Stimulated activated CD8-positive, alpha-beta memory T cell treated with anti-CD3 and anti-CD28 coated beads, Interleukin-4, amount 100 ng/mL, for 4 hours (primary cell): Measurements from ENCODE around the gene CREBRF.
"Not testable (repeated sequence)": the region's sequence is repeated elsewhere in the genome, so short reads cannot be mapped to it uniquely, and the experiment has no call there.

Experiments used
- DNase-seq, 2 donors: peaks; one replicate each; pipeline ENCODE4 v3.0.0-alpha.2; 2020; ENCODE audit warnings: low read depth in 2 of 2, low spot score in 1 of 2

The CREBRF gene

DNA sequence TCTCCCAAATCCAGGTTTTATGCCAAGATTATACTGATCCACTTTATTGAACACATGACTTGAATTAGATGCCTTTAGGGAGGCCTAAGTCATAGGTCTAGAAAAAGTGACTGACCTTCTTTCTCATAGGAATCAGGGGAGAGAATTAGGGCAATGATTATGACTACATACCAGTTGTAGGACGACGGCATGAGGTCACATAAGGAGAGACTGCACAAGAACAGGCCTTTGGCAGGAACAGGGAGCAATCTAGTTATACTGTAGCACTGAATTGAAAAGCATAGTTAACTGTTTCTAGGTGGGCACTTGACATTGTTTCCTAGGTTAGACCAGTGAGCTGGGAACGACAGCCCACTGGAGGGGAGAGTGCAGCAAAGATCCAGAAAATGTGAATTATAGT lies 22.7 kb downstream of the CREBRF start:
- DNase-seq, result no peak

DNA sequence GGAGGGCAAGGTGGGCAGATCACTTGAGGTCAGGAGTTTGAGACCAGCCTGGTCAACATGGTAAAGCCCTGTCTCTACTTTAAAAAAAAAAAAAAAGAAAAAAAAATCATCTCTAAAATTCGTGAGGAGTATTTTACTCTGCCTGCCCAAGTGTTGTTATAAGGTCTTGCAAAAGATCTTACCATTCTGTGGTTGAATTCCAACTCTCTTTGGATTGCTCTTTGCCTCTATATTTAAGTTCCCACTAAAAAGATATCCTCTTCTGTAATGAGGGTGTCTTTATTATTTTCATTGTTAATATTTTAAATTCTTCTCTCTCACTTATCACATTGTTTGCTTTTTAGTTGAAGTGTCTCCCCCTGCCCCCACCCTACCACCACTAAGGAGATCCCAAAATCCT lies 33.4 kb downstream of the CREBRF start:
- DNase-seq, result no peak

GRCh38 chr5:173090639-173091038 lies 34.5 kb downstream of the CREBRF start:
- DNase-seq, result no peak

DNA sequence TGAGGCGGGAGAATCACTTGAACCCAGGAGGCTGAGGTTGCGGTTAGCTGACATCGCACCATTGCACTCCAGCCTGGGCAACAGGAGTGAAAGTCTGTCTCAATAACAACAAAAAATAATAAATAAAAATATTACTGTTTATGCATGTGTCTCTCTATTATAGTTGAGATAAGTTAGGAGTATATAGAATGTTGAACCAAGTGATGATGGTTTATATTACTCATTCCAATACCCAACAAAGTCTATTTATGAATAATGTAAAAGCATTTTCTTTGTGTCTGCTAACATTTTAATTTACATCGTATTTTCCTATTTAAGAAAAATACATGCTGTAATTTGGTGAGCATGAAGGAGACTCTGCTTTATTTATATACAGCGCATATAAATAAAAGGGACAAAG lies 35.8 kb downstream of the CREBRF start:
- no peak for DNase-seq

DNA sequence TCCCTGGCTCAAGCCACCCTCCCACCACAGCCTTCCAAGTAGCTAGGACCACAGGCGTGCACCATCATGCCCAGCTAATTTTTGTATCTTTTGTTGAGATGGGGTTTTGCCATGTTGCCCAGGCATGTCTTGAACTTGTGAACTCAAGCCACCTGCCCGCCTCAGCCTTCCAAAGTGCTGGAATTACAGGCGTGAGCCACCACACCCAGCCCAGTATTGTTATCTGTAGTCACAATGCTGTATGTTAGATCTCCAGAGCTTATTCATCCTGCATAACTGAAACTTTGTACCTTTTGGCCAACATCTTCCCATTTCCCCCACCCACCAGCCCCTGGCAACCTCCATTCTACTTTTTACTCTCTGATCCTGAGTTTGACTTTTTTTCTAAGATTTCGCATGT lies 37.5 kb downstream of the CREBRF start:
- DNase-seq, result no peak

GRCh38 chr5:173094012-173094661 lies 38.0 kb downstream of the CREBRF start:
- no peak for DNase-seq

DNA sequence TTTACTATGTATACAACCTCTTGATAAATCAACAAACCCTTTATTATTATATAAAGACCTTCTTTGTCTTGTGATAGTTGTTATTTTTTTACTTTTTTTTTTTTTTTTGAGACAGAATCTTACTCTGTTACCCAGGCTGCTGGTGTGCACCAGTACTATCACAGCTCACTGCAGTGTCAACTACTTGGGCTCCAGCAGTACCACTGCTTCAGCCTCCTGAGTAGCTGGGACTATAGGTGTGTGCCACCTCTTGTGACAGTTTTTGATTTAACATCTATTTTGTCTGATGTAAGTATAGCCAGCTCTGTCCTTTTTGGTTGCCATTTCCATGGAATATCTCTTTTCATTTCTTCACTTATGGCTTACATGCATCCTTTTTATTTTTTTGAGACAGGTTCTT lies 42.6 kb downstream of the CREBRF start:
- no peak for DNase-seq

DNA sequence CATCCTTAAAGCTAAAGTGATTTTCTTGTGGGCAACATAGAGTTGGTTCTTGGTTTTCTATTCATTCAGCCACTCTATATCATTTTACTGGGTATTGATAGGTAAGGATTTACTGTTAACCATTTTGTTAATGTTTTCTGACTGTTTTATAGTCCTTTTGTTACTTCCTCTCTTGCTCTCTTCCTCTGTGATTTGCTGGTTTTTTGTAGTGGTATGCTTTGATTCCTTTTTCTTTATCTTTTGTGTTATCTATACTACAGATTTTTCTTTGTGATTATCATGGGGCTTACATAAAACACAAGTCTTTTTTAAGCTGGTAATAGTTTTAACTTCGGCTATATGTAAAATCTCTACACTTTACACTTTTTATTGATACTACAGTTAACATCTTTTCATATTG lies 43.3 kb downstream of the CREBRF start:
- no peak for DNase-seq

GRCh38 chr5:173101245-173101644 lies 45.1 kb downstream of the CREBRF start:
- no peak for DNase-seq

GRCh38 chr5:173103411-173103810 lies 47.3 kb downstream of the CREBRF start:
- DNase-seq, result no peak

DNA sequence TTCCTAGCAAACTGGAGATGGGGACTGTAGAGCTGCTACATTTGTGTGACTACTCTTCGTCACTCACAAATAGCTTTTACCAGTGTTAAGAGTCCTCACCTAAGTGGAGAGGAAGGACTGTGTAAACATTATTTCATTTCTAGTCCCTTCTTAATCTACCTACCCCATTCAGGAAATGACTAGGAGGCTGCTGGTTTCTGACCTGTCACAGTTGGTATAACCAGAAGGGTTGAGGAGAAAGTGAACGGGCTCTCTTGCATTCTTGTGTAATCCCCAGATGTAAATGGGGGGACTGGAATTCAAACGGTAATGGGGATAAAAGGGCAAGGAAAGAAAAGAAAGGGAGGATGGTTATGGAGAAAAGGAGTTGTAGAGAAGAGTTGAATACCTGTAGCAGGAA lies 52.8 kb downstream of the CREBRF start:
- no peak for DNase-seq

DNA sequence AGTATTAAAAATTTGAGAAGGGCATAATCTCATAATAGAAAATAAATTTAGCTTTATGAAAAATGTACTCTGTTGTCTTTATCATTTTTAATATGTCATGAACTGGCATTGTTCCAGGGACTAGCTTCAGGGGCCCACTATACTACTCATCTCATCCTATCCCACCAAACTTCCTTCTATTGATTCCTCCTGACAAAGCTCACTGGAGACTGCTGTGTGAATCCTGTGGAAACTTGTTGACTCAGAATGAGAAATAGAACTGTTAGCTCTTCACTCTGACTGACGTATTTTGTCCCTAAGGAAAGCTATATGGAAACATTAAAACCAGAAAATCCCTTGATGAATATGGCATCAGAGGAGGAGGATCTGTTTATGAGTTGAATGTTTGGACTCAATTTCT lies 58.4 kb downstream of the CREBRF start:
- no peak for DNase-seq

DNA sequence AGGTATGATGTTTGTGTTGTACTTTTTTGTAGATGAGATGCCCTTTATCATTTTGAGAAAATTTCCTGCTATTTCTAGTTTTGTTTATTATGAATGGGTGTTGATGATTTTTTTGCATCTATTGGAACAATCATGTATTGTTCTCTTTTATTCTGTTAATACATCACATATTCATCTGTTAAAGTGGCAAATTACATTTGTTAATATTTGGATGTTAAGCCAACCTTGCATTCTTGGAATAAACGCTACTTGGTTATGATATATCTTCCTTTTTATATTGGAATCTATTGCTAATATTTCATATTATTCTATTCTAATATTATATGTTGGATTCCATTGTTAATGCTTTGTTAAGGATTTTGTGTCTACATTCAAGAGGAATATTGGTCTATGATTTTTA lies 63.6 kb downstream of the CREBRF start:
- no peak for DNase-seq

DNA sequence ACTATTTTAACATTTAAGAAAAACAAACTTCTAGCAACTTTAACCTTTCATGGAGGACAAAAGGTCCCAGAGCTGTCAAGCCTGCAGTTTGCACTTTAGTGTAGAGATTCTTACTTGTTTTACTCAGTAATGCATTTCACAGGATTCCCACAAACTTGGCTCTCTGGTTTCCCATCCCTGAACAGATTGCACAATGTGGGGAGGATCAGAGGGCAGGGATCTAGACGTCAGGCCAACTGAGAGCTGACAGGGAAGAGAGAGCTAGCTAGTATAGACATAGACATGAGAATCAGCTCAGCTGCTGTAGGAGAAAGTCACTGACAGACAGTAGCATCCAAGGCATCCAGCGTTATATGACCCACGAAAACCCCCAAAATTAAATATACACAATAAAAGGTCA lies 67.3 kb downstream of the CREBRF start:
- DNase-seq, result no peak

- not testable (repeated sequence) for DNase-seq
Measured at GRCh38 chr5:173132166-173132565, 76.0 kb downstream of the CREBRF start.

- DNase-seq, result no peak
Measured at GRCh38 chr5:173138707-173139106, 82.6 kb downstream of the CREBRF start.

- no peak for DNase-seq
Measured at GRCh38 chr5:173139631-173140030, 83.5 kb downstream of the CREBRF start.

DNA sequence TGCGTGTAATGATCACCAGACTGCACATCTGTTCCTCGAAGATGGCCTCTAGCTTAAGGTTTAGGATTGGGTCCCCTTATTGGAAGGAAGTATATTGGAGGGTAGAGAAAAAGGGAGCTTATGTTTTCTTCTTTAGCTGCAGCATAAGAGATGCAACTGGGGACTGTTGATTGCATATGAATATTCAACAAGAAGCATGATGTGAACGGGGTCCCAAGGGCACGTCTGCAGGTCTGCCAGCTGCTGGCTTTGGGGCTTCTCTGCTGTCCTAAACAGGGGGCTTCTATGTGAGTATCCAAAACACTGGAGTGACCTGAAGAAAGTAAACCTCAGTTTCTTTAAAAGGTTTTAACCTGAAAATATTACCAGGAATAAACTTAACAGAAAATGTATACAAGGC lies 84.6 kb downstream of the CREBRF start:
- DNase-seq, result no peak

- no peak for DNase-seq
Measured at GRCh38 chr5:173143567-173143966, 87.4 kb downstream of the CREBRF start.

DNA sequence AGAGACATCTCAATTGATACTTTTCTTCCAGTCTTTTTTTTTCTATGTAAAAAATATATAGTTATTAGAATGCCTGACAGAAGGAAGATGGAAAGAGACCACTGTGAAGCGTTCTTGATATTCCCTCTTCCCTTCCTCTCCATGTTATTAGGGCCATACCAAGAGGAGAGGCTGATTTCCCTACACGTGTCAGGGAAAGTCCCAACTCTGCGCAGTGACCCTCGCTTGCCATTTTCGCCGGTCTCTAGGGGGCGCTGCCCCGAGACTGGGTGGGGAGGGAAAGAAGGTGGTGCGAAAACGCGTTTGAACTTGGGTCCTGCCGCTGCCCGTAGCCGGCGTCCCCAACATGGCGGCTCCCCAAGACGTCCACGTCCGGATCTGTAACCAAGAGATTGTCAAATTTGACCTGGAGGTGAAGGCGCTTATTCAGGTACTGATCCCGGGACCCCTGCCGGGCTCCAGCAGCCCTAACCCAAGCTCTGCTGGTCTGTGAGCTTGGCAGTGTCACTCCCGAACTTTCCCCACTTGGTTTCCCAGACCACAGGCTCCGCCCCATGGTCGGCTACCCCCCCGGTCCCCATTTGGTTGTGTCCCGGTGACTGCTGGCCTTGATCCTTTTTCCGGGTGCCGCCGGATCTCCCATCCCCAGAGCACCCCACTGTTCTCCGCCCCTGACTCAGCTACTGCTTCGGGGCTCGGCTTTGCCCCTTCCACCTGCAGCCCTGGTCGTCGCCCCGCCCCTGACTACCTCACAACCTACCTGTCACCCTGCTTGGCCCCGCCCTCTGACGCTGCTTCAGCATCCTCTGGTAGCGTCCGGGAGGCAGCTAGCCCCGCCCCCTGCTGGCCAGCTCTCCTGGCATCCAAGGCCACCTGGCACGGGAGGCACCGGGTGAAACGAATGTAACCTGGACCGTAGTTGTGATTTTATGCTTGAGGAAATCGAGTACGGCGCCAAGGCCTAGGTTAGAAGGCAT lies 88.3 kb downstream of the CREBRF start, which contains the start of gene BNIP1:
Gene BNIP1 (plus strand): TSS at position 332 of the 977 bp plus-strand sequence. CDS start 15 bp downstream, at position 347.
- peak; percentile 91 to 98 for DNase-seq

DNA sequence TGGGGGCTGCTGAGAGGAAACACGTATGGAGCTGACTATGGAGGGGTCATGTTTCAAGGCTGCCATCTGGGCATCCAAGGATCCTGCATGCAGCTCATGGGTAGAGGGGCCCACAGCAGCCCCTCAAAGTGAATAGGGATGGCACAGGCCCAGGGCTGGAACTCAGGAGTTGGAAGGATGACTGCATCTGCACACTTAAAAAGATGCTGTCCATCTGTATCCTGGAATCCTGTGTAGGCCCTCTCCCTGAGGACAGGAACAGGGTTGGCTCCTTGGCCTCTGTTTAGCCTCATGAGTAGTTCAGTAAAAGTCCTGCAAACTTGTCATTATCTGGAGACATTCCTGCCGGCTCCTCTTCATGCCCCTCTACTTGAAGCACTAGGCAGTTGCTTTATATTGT lies 92.2 kb downstream of the CREBRF start:
- no peak for DNase-seq

GRCh38 chr5:173152547-173152946 lies 96.4 kb downstream of the CREBRF start:
- DNase-seq, result no peak
